Measurements from ENCODE around the gene HCST.
"Not testable (repeated sequence)": the region's sequence is repeated elsewhere in the genome, so short reads cannot be mapped to it uniquely, and the experiment has no call there.

Gene HCST

DNA sequence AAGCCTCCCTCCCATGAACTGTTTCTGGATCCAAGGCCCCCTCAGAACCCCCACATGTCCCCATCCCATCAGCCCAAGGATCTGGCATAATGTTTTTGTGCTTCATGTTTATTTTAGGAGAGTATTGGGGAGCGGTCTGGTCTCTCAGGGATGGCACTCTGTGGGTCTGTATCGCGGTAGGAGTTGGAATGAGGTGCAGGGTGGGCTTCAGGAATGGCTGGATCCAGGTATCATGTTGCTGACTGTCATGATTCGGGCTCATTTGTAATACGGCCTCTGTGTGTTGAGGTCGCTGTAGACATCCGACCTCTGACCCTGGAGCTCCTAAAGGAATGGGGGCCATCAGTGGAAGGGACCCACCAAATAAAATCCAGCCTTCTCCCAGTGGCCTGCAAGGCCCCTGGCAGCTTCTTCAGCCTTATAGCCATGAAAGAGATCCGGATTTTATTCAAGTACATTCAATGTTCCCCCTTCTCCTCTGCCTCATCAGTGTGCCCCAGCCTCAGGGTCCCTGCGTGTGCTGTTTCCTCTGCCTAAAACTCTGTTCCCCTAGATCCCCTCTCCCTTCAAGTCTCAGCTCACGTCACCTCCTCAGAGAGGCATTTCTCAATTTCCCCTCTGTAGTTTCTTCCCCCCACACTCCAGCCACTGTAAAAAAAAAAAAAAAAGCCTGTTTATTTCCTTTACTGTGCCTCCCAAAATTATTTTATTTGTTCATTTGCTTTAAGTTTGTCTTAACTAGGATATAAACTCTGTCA is 2.2 kb downstream of the HCST start:
- TF ChIP-seq POLR2A (IDR thresholded peaks at IDR 0.05; ENCODE audit: low read depth, low read length), result no peak
- FAIRE-seq (no peak), DNase-seq (ENCODE audit: insufficient read length, low spot score) (no peak)

DNA sequence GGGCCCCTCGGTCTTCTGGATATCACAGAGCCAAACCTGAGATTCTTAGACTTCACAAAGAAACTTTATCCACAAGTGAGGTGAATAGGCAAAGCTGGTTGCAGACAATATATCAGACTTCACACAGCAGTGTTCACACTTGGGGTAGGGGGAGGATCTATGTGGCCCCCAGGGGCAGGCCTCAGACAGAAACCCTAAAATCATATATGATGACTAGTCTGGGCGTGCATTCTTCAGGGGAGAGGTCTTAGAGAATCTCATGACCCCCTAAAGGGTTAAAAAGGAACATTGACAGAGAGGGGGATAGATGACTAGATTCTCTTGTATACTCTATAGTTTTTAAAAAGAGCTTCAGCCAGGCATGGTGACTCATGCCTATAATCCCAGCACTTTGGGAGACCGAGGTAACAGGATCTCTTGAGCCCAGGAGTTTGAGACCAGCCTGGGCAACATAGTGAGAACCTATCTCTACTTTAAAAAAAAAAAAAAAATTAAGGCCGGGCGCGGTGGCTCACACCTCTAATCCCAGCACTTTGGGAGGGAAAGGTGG is 2.9 kb downstream of the HCST start:
- no peak for FAIRE-seq

DNA sequence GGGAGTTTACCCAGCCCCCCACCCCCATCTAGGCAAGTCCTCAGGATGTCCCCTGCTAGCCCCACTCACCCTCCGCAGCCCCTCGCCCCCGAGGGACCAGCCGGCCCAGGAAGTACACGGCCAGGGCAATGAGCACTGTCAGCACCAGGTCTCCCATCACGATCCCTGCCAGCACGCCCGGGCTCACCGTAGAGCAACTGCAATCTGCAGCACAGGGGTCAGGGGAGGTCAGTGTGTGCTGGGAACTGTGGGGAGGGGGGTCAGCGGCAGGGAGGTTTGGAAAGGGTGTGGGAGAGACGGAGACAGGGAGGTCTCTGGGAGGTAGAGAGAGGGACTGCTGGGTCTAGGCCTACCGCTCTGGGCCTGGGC is 5.0 kb downstream of the HCST start:
- TF ChIP-seq POLR2A (IDR thresholded peaks at IDR 0.05; ENCODE audit: low read depth, low read length), result no peak
- FAIRE-seq, result no peak
- DNase-seq (ENCODE audit: insufficient read length, low spot score), result no peak

More for the DNA sequence above, 2.9 kb downstream of the HCST start:
- TF ChIP-seq POLR2A (IDR thresholded peaks at IDR 0.05; ENCODE audit: low read depth, low read length), result no peak
- DNase-seq (ENCODE audit: insufficient read length, low spot score), result no peak

DNA sequence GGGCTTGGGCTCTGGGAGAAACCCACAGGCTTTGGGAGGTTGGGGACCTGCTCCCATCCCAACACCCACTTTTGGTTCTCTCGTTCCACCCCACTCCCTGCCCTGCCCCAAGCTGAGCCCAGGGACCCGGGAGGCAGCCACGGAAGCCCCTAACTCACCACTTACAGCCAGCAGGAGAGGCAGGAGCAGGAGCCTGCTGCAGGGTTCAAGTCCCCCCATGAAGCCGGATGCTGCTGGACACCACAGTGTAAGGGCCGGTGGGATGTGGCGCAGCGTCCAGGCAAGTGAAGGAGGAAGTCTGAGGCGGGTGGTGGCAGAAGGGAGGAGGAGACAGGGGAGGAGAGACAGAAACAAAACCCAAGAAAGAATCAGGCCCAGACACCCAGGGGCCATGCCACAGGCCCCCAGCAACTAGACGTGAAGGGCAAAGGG is 5.7 kb downstream of the HCST start, which contains the start of gene TYROBP:
TYROBP (minus strand) TSS at position 286 of the 432 bp plus-strand sequence; CDS start at position 219, 67 bp downstream.
- no peak for TF ChIP-seq POLR2A (IDR thresholded peaks at IDR 0.05; ENCODE audit: low read depth, low read length)
- FAIRE-seq (no peak), DNase-seq (ENCODE audit: insufficient read length, low spot score) (no peak)

DNA sequence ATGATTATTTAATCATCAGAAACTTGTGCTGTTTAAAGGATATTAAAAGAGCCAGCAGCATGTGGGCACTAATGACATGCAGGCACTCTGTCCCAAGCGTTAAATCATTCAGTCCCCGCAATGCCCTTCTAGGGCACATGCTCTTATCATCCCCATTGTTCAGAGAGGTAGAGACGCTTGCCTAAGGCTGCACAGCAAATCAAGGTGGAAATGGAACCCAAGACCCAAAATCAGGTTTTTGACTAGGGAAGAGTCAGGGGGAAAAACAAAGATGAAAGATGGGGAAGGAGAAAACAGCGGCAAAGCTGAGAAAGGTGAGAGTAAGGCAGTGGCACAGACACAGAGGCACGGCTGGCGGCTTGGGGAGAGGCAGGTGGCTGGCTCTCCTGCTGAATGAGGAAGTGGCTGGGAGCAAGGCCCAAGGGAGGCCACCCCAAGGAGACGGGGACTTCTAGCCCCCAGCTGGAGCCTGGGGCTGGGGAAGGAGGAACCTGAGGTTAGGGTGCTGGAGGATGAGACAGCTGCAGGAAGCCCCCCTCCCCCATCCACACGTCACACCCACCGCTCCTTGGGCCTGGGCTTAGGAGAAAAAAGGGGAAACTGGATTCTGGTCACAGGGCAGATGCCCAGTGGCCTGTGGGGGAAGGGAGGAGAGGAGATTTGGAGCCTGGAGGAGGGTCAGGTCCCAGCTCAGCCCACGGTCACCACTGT is 6.8 kb downstream of the HCST start:
- no peak for FAIRE-seq
- TF ChIP-seq POLR2A (IDR thresholded peaks at IDR 0.05; ENCODE audit: low read depth, low read length), result no peak
- DNase-seq (ENCODE audit: insufficient read length, low spot score), result no peak

DNA sequence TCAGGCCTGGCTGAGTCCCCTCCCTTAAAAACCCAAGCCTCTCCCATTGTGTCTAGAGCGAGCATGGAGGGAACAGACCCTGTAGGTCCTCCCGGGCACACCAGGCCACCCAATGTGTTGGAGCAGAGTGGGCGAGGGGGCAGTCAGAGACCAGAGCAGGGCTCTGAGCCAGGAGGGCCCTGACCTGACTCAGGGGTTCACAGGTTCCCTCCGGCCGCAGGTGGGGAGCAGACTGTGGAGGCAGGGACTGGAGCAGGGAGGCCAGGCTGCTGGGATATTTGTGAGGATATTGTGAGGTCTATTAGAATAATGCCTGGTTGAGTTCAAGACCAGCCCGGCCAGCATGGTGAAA is 7.3 kb downstream of the HCST start:
- FAIRE-seq (no peak), DNase-seq (ENCODE audit: insufficient read length, low spot score) (no peak)
- TF ChIP-seq POLR2A (IDR thresholded peaks at IDR 0.05; ENCODE audit: low read depth, low read length), result no peak

DNA sequence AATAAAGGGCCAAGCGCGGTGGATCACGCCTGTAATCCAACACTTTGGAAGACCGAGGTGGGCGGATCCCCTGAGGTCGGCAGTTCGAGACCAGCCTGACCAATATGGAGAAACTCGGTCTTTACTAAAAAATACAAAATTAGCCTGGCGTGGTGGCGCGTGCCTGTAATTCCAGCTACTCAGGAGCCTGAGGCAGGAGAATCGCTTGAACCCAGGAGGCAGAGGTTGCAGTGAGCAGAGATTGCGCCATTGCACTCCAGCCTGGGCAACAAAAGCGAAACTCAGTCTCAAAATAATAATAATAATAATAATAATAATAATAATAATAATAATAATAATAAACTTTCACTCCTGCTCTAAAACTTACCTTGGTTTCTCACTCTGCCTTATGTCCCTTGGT is 8.0 kb downstream of the HCST start:
- not testable (repeated sequence) for DNase-seq (ENCODE audit: insufficient read length, low spot score); FAIRE-seq

DNA sequence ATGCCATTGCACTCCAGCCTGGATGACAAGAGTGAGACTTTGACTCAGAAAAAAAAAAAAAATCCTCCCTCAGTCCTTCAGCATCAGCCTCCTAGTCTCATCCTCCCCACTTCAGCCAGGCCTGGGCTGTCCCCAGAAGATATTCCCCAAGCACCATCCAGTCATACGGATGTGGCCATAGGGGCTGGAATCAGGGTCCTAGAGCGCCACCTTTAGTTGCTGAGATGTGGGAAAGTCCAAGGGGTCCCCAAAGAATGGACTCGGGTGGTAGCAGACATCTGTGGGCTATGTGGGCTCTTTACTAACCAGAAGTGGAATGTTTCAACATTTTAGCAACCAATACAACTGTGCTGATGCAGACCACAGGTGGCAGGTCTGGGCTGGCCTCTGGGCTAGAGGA is 8.8 kb downstream of the HCST start:
- TF ChIP-seq POLR2A (IDR thresholded peaks at IDR 0.05; ENCODE audit: low read depth, low read length), result no peak
- DNase-seq (ENCODE audit: insufficient read length, low spot score) (no peak), FAIRE-seq (no peak)

DNA sequence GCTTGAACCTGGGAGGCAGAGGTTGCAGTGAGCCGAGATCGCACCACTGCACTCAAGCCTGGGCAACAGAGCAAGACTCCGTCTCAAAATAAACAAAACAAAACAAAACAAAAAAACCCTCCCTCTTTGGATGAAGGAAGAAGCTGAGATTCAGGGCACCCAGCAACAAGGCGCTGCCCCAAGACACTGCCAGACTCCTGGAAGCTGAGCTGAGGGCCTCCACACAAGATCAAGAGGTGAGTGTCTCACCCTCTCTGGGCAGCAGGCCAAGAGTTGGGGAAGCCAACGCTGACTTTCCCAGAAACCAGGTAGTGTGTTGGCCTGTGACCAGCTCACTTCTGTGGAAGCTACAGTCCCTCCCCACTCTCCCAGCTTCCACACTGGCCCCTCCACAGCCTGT is 9.5 kb downstream of the HCST start:
- FAIRE-seq (no peak), DNase-seq (ENCODE audit: insufficient read length, low spot score) (no peak)
- TF ChIP-seq POLR2A (IDR thresholded peaks at IDR 0.05; ENCODE audit: low read depth, low read length), result no peak

DNA sequence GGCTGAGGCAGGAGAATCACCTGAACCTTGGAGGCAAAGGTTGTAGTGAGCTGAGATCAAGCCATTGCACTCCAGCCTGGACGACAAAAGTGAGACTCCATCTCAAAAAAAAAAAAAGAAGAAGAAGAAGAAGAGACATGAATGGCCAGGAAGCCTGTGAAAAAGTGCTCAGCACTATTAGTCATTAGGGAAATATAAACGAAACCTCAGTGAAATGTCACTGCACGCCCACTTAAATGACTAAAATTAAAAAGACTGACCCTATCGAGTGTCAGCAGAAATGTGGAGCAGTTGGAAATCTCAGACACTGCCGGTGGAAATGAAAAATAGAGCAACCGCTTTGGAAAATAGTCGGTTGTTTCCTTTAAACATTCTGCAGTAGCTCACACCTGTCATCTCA is 11.3 kb downstream of the HCST start:
- FAIRE-seq (no peak), DNase-seq (ENCODE audit: insufficient read length, low spot score) (no peak)
- TF ChIP-seq POLR2A (IDR thresholded peaks at IDR 0.05; ENCODE audit: low read depth, low read length), result no peak

DNA sequence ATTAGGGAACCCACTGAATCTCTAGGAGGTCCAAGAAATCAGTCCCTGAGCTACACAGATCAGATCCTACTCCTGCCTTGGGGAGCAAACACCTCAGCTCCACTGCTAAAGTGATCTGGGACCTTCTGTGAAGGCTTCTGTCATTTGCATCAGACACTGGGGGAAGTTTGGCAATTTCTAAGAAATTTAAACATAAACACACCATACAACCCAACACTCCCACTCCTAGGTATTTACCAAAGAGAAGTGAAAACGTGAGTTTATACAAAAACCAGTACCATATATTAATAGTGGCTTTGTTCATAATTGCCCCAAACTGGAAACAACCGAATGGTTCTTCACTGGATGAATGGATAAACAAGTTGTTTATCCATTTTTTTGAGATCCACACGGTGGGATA is 13.1 kb downstream of the HCST start:
- FAIRE-seq, result no peak
- no peak for TF ChIP-seq POLR2A (IDR thresholded peaks at IDR 0.05; ENCODE audit: low read depth, low read length)
- no peak for DNase-seq (ENCODE audit: insufficient read length, low spot score)

DNA sequence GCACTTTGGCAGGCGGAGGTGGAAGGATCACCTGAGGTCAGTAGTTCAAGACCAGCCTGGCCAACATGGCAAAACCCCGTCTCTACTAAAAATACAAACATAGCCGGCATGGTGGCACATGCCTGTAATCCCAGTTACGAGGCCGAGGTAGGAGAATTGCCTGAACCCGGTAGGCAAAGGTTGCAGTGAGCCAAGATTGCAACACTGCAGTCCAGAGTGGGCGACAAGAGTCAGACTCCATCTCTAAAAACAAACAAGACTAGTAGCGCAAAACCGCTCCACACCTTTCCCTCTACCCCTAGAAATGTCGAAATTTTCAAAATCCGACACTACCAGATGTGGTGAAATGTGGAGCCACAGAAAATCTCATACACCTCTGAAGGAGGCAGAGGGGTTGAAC is 17.0 kb downstream of the HCST start:
- no peak for DNase-seq (ENCODE audit: insufficient read length, low spot score)
- TF ChIP-seq POLR2A (IDR thresholded peaks at IDR 0.05; ENCODE audit: low read depth, low read length), result no peak
- FAIRE-seq, result no peak

DNA sequence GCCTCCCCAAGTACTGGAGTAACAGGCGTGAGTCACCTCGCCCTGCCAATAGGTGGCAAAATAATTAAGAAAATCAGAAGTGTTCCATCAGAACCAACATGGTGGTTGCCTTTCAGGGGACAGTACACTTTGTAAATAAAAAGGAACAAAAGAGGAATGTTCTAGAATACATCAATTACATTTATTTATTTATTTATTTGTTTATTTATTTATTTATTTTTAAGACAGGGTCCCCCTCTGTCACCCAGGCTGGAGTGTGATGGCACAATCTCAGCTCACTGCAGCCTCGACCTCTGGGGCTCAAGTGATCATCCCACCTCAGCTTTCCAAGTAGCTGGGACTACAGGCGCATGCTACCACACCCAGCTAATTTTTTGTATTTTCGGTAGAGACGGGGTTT is 18.7 kb downstream of the HCST start:
- no peak for TF ChIP-seq POLR2A (IDR thresholded peaks at IDR 0.05; ENCODE audit: low read depth, low read length)
- FAIRE-seq (no peak), DNase-seq (ENCODE audit: insufficient read length, low spot score) (no peak)

DNA sequence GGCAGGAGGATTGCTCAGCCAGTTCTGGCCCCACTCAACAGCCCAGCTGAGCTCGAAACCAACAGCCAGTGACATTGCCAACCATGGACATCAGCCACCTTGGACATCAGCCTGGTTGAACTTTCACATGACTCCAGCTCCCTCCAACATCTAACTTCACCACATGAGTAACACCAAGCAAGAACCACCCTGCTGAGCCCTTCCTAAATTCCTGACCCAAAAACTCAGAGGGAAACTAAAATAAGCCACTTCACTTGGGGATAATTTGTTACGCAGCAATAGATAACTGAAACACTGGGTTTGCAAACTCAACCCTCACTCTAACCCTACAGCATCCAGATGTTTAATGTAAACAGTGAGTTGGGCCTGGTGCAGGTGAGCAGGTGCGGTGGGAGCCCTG is 23.2 kb downstream of the HCST start:
- DNase-seq (ENCODE audit: insufficient read length, low spot score) (no peak), FAIRE-seq (no peak)
- TF ChIP-seq POLR2A (IDR thresholded peaks at IDR 0.05; ENCODE audit: low read depth, low read length), result no peak

DNA sequence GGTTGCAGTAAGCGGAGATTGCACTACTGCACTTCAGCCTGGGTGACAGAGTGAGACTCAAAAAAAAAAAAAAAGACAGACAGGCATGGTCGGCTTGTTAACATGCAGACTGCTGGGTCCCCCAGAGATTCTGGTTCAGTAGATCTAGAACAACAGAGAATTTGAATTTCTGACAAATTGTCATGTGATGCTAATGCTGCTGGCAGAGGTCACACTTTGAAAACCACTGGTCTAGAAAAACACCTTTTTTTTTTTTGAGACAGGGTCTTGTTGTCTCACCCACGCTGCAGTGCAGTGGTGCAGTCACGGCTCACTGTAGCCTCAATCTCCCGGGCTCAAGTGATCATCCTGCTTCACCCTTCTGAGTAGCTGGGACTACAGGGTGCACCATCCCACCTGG is 26.2 kb downstream of the HCST start:
- DNase-seq (ENCODE audit: insufficient read length, low spot score) (no peak), FAIRE-seq (no peak)
- TF ChIP-seq POLR2A (IDR thresholded peaks at IDR 0.05; ENCODE audit: low read depth, low read length), result no peak

All from H54 (cell line).